ENCODE results near the gene ZFP92. TPM values are rescaled to one million over a fixed set of nuclear protein-coding genes. Genes with fewer than 3 reads are reported as not detected.

Gene ZFP92
- total RNA-seq, 1 experiment from 2014 or later, result not detected

DNA sequence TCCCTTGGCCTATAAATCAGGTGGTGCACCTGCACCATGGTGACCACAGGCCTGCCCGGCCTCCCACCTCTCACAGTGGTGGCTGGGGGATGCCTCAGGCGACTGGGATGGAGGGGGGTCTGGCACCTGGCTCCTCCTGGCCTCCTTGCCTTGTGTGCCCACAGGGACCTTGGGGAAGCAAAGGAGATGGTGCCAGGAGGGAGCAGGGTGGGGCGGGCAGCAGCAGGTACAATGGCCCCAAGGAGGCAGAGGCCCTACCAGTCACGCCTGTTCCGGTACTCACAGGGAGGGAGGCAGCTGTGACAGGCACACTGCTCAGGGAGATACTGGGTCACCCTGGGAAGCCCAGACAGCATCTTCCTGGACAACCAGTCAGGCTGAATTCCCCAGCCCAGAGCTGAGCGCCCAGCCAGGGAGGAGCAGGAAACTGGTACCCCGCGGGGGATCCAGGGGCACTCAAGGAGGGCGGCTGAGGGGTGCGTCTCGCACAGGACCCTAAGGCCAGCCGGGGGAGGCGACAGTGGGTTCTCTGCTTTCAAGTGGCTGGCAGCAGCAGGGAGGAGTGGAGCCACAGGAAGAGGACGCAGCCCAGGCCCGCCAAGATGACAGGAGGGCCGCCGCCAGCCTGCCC is 35.8 kb downstream of the ZFP92 start:
- H3K9ac ChIP-seq (ENCODE audit: low read length), result no peak overlapping the region

DNA sequence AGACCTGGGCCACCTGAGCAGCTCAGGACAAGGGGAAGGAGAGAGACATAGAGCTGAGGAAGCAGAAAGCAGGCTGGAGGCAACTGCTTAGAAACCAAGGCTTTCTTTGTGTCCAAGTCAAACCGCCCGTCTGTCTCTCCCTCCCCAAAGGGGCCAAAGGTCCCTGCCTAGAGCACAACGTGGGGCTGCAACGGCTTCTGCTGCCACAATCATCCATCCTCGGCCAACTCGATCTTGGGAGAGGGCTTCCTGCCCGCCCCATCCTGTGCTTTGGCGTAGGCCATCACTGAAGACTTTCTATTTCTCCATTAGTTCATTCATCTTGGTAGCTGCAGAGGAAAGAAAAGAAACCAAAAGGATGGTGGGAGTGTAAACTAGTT is 36.3 kb downstream of the ZFP92 start:
- H3K9me3 ChIP-seq (ENCODE audit: low read length), result no peaks in the 10 kb centered on the region
- H3K36me3 ChIP-seq (ENCODE audit: insufficient read depth, low read length), result no peaks in the 10 kb centered on the region
- no peaks in the 10 kb centered on the region for H3K4me1 ChIP-seq (ENCODE audit: low read length)
- no peaks in the 10 kb centered on the region for H3K79me2 ChIP-seq (ENCODE audit: low read length)
- H3K4me3 ChIP-seq (ENCODE audit: low read length), result no peak overlapping the region
- no peak overlapping the region for H3K27ac ChIP-seq (ENCODE audit: low read length)
- no peaks in the 10 kb centered on the region for H4K20me1 ChIP-seq (ENCODE audit: insufficient read depth, low read depth, low read length)
- DNase-seq, result no peak
- H3K9ac ChIP-seq (ENCODE audit: low read length), result no peak overlapping the region
- H3K9me2 ChIP-seq (replicated peaks; ENCODE audit: insufficient read depth, low read length), result no peaks in the 10 kb centered on the region
- no peak overlapping the region for H3K4me2 ChIP-seq (ENCODE audit: low read depth, low read length, poor library complexity, severe bottlenecking)
- H2AFZ ChIP-seq (ENCODE audit: low read length), result no peak overlapping the region
- H3K27me3 ChIP-seq (ENCODE audit: low read length), result no peaks in the 10 kb centered on the region

More for the DNA sequence above, 35.8 kb downstream of the ZFP92 start:
- H3K4me2 ChIP-seq (ENCODE audit: low read depth, low read length, poor library complexity, severe bottlenecking), result no peak overlapping the region
- H3K4me1 ChIP-seq (ENCODE audit: low read length), result no peaks in the 10 kb centered on the region
- H3K79me2 ChIP-seq (ENCODE audit: low read length), result no peaks in the 10 kb centered on the region
- no peak overlapping the region for H3K27ac ChIP-seq (ENCODE audit: low read length)
- no peak for DNase-seq
- H3K4me3 ChIP-seq (ENCODE audit: low read length), result no peak overlapping the region
- no peaks in the 10 kb centered on the region for H3K9me2 ChIP-seq (replicated peaks; ENCODE audit: insufficient read depth, low read length)
- no peaks in the 10 kb centered on the region for H4K20me1 ChIP-seq (ENCODE audit: insufficient read depth, low read depth, low read length)
- H3K9me3 ChIP-seq (ENCODE audit: low read length), result no peaks in the 10 kb centered on the region
- H2AFZ ChIP-seq (ENCODE audit: low read length), result no peak overlapping the region
- H3K36me3 ChIP-seq (ENCODE audit: insufficient read depth, low read length), result no peaks in the 10 kb centered on the region
- H3K27me3 ChIP-seq (ENCODE audit: low read length), result no peaks in the 10 kb centered on the region

DNA sequence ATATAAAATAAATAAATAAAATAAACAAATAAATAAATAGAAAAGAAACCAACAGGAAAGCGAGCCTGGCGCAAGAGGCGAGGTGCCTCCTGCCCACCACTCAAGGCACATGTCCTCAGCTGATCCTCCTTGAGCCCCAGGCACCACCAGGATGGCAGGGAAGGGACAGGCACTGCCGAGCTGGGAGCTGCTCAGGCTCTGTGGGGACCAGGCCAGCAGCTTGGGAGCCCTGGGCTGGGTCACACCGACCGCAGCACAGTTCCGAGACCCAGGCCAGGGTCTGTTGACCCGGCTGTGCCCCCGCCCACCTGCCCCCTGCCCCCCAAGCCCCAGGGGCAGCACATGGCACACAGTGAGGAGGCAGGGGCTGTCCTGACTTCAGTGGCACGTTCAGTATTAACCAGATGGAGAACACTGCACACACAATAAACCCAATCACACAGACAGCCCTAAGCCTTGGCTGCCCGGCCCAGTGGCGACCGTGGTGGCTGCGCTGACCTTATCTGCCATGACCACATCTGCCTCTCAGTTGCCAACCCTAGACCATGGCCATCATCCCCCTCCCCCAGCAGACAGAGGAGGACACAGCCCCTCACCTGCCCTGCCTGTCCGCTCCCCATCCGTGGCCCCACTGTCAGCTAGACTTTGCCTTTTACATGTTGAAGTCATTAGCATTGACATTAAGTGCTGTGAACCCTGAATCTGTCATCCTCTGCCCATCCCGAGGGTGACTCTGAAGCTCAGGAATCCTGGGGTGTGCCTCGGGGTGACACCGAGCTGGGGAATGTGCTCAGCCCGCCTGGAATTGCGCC is 37.5 kb downstream of the ZFP92 start:
- Histone ChIP-seq H3K9me3 (ENCODE audit: low read length) (no peaks in the 10 kb centered on the region), H3K9me2 (replicated peaks; ENCODE audit: insufficient read depth, low read length) (no peaks in the 10 kb centered on the region), H3K4me3 (ENCODE audit: low read length) (no peak overlapping the region), H3K27ac (ENCODE audit: low read length) (no peak overlapping the region), H2AFZ (ENCODE audit: low read length) (no peak overlapping the region), H3K27me3 (ENCODE audit: low read length) (no peaks in the 10 kb centered on the region), H3K79me2 (ENCODE audit: low read length) (no peaks in the 10 kb centered on the region), H4K20me1 (ENCODE audit: insufficient read depth, low read depth, low read length) (no peaks in the 10 kb centered on the region), H3K4me2 (ENCODE audit: low read depth, low read length, poor library complexity, severe bottlenecking) (no peak overlapping the region), H3K4me1 (ENCODE audit: low read length) (no peaks in the 10 kb centered on the region), H3K36me3 (ENCODE audit: insufficient read depth, low read length) (no peaks in the 10 kb centered on the region), H3K9ac (ENCODE audit: low read length) (no peak overlapping the region)
- DNase-seq, result no peak

DNA sequence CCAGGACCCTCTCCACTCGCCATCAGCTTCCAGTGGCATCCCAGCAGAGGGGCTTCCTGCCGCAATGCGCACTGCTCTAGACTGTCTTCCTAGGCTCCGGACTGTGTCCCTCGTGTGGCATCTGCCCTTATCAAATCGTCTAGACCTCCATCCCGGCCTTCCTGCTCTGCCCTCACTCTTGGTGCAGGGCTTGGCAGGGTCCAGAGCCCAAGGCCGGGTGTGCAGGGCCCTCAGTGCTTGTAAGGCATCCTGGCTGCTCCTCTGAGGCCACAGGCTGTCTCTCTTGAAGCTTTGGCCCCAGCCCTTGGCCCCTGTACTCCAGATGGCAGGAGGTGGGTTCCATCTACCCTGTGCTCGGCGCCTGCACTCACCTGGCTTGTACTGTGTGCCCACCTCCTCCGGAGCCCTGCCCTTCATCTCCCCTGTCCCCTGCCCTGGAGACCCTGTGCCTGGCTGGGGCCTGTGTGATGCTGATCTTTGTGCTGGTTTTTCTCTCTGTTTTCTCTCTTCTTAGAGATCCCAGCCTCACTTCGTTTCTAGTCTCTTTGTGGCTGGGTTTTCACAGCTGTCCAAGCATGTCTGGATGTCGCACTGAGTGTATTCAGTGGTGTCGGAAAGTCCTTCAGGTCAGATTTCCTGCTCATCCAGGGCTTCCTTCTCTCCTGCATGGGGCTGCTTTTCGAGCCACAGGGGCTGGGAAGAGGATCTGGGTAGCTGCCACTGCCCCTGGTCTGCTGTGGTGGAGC is 38.3 kb downstream of the ZFP92 start:
- no peaks in the 10 kb centered on the region for H4K20me1 ChIP-seq (ENCODE audit: insufficient read depth, low read depth, low read length)
- H3K9me3 ChIP-seq (ENCODE audit: low read length), result no peaks in the 10 kb centered on the region
- H3K27me3 ChIP-seq (ENCODE audit: low read length), result no peaks in the 10 kb centered on the region
- H3K79me2 ChIP-seq (ENCODE audit: low read length), result no peaks in the 10 kb centered on the region
- no peaks in the 10 kb centered on the region for H3K36me3 ChIP-seq (ENCODE audit: insufficient read depth, low read length)
- no peak overlapping the region for H3K4me2 ChIP-seq (ENCODE audit: low read depth, low read length, poor library complexity, severe bottlenecking)
- no peak overlapping the region for H3K27ac ChIP-seq (ENCODE audit: low read length)
- no peak overlapping the region for H3K9ac ChIP-seq (ENCODE audit: low read length)
- DNase-seq, result no peak
- H2AFZ ChIP-seq (ENCODE audit: low read length), result no peak overlapping the region
- H3K4me3 ChIP-seq (ENCODE audit: low read length), result no peak overlapping the region
- H3K4me1 ChIP-seq (ENCODE audit: low read length), result no peaks in the 10 kb centered on the region
- H3K9me2 ChIP-seq (replicated peaks; ENCODE audit: insufficient read depth, low read length), result no peaks in the 10 kb centered on the region

DNA sequence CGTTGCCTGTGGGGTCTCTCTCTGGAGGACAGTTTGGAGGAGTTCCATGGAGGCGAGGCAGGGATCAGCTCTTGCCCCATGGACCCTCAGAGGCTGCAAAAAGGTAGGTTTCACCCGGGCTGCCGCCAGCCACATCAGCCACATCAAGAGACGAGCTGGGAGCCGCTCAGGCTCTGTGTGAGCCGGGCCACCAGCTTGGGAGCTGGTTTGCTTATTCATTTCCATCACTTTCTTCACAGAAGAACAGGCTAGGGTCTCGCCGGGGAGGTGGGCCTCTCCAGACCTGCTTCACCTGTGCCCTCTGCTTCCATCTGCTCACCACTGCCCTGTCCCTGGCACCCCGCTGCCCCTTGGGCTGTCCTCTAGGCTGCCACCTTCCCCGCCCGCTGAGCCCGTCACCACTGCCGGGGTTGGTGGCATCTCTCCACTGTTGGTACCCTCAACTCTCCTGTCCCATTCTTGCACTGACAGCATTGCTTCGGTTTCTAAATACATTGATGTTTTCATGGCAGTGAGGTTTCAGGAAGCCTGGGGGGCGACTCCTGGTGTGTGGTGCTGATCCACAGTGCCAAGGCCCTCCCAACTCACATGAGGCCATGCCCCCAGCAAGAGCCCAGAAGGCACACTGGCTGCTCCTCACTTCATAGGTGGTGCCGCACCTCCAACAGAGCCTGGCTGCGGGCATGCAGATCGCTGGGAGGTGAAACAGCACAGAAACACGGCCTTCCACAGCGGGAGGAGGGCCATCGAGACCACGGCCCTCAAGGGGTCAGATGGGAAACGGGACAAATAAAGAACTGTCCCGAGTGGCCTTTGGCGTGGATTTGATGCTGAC is 39.1 kb downstream of the ZFP92 start:
- no peak overlapping the region for H3K4me2 ChIP-seq (ENCODE audit: low read depth, low read length, poor library complexity, severe bottlenecking)
- H3K4me1 ChIP-seq (ENCODE audit: low read length), result no peaks in the 10 kb centered on the region
- no peak overlapping the region for H3K4me3 ChIP-seq (ENCODE audit: low read length)
- no peaks in the 10 kb centered on the region for H3K79me2 ChIP-seq (ENCODE audit: low read length)
- H3K27me3 ChIP-seq (ENCODE audit: low read length), result no peaks in the 10 kb centered on the region
- no peak overlapping the region for H2AFZ ChIP-seq (ENCODE audit: low read length)
- no peak overlapping the region for H3K27ac ChIP-seq (ENCODE audit: low read length)
- H3K9ac ChIP-seq (ENCODE audit: low read length), result no peak overlapping the region
- no peaks in the 10 kb centered on the region for H3K36me3 ChIP-seq (ENCODE audit: insufficient read depth, low read length)
- no peak for DNase-seq
- H4K20me1 ChIP-seq (ENCODE audit: insufficient read depth, low read depth, low read length), result no peaks in the 10 kb centered on the region
- no peaks in the 10 kb centered on the region for H3K9me2 ChIP-seq (replicated peaks; ENCODE audit: insufficient read depth, low read length)
- H3K9me3 ChIP-seq (ENCODE audit: low read length), result no peaks in the 10 kb centered on the region

DNA sequence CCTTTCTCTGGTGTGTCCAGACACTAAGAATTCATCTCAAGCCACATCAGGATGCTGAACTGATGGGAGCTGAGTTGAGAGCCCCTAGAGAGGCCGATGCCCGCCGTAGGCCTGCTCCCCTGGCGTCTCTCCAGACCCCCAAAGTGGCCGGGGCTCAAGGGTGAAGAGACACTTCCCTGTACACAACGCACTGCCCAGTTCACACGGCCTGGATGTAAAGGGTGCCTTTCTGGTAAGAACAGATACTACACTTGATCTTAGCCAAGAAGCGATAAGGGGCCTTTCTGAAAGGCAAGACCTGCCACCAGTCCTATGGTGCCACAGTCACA is 39.6 kb downstream of the ZFP92 start:
- Histone ChIP-seq H3K27me3 (ENCODE audit: low read length) (no peaks in the 10 kb centered on the region), H3K4me1 (ENCODE audit: low read length) (no peaks in the 10 kb centered on the region), H2AFZ (ENCODE audit: low read length) (no peak overlapping the region), H3K4me2 (ENCODE audit: low read depth, low read length, poor library complexity, severe bottlenecking) (no peak overlapping the region), H3K9me3 (ENCODE audit: low read length) (no peaks in the 10 kb centered on the region), H3K79me2 (ENCODE audit: low read length) (no peaks in the 10 kb centered on the region), H3K27ac (ENCODE audit: low read length) (no peak overlapping the region), H3K9ac (ENCODE audit: low read length) (no peak overlapping the region), H3K4me3 (ENCODE audit: low read length) (no peak overlapping the region), H3K36me3 (ENCODE audit: insufficient read depth, low read length) (no peaks in the 10 kb centered on the region), H4K20me1 (ENCODE audit: insufficient read depth, low read depth, low read length) (no peaks in the 10 kb centered on the region), H3K9me2 (replicated peaks; ENCODE audit: insufficient read depth, low read length) (no peaks in the 10 kb centered on the region)
- no peak for DNase-seq

DNA sequence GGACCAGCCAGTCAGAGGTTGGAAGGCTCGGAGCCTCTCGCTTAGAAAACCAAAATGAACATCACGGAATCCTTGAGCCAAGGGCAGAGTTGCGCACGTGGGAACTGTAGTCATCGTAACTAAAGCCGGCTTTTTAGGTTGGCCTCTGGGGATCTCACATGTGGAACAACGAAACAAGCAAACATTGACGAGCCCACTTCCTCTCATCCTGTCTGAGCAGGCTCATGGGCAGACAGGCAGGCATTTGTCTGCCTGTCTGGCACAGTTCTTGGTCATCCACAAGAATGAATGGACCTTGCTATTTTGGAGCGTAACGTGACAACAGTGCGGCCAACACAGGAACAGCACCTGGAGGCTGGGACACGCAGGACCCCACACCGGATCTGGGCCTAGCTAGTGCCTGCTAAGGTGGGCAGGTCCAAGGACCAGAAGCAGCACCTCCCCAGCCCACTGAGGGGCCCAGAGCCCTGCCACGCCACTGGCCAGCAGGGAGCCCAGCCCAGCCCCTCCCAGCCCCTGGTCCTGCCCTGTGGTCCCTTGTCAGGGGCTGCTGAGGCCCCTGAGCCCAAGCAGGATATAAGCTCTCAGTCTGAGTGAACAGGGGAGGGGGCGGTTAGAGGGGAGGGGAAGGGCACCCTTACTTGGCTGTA is 43.8 kb downstream of the ZFP92 start:
- Histone ChIP-seq H3K4me2 (ENCODE audit: low read depth, low read length, poor library complexity, severe bottlenecking) (no peak overlapping the region), H3K9ac (ENCODE audit: low read length) (no peak overlapping the region), H3K79me2 (ENCODE audit: low read length) (no peaks in the 10 kb centered on the region), H3K4me1 (ENCODE audit: low read length) (no peaks in the 10 kb centered on the region), H3K27ac (ENCODE audit: low read length) (no peak overlapping the region), H3K9me3 (ENCODE audit: low read length) (no peaks in the 10 kb centered on the region), H4K20me1 (ENCODE audit: insufficient read depth, low read depth, low read length) (no peaks in the 10 kb centered on the region), H3K27me3 (ENCODE audit: low read length) (no peaks in the 10 kb centered on the region), H3K4me3 (ENCODE audit: low read length) (no peak overlapping the region), H2AFZ (ENCODE audit: low read length) (no peak overlapping the region), H3K9me2 (replicated peaks; ENCODE audit: insufficient read depth, low read length) (no peaks in the 10 kb centered on the region), H3K36me3 (ENCODE audit: insufficient read depth, low read length) (no peaks in the 10 kb centered on the region)
- DNase-seq, result no peak
